Adipose tissue (tissue), 3 donors: ENCODE results near the gene NDC1. TPM values are rescaled to one million over a fixed set of nuclear protein-coding genes. Genes with fewer than 3 reads are reported as not detected.
"Not testable (repeated sequence)": the region's sequence is repeated elsewhere in the genome, so short reads cannot be mapped to it uniquely, and the experiment has no call there.

ENCODE experiments used
- H3K27ac ChIP-seq: one replicate; pipeline ENCODE4 v1.5.1; 2013; ENCODE audit warnings: low read depth, low read length
- WGBS, 3 donors: extraction: QIAGEN DNeasy Blood & Tissue Kit; methylation state at CpG; one replicate each; pipeline ENCODE4 v1.1.7; 2013; 5-methylcytosine and 5-hydroxymethylcytosine counted together
- polyA plus RNA-seq, 3 donors: library from polyadenylated mRNA; stranded (reverse); fragments of 200-250 nt; gene quantifications; one replicate each; pipeline ENCODE4 v1.2.3, GENCODE V29; 2013
- donor health status: healthy with polysubstance abuse.
- donor health status: Bipolar disorder and iron deficiency.
- donor health status: healthy.

The NDC1 gene
- polyA plus RNA-seq, 3 donors = 1.8 to 4.6 (median 3.7) TPM

DNA sequence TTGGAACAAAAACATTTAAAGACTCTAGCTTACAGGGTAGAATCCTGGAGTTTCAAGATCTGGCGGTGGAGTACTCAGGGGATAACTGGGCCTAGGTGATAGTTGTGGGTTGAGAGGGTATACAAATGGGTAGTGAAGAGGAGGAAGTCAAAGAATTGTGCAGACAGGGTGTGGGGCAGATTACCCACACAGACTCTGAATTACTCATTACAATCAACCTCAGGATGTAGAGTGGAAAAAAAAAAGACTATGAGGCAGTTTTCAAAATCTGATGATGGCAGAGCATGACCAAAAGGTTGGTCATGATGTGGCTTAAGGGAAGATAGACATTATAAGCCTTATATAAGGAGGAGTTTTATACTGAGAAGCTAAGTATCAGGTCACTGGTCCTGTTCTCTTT is 55.0 kb downstream of the NDC1 start:
- no peak overlapping the region for H3K27ac ChIP-seq
- 85 to 96% (median 88%) methylated on average over 1 of the region's 1 CpG for WGBS, 3 donors

DNA sequence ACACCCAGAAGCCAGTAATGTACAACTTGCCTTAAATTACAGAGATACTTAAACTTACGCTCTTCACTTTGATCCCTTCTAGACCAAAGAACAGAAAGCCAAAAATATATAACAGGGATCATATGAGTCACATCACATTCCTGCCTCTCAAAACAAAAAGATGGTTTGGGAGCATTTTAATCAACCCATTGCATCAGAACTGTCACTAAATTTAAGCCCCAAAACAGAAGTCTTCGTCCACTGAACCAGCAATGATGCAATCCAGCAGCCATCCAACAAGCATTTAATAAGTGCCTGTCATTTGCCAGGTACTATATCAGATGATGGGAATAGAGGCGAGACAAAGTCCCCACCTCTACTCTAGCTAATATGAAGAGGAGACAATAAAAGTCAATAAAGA is 56.4 kb downstream of the NDC1 start:
- no peak overlapping the region for H3K27ac ChIP-seq
- 84 to 89% (median 89%) methylated on average over 3 of the region's 3 CpGs for WGBS, 3 donors

DNA sequence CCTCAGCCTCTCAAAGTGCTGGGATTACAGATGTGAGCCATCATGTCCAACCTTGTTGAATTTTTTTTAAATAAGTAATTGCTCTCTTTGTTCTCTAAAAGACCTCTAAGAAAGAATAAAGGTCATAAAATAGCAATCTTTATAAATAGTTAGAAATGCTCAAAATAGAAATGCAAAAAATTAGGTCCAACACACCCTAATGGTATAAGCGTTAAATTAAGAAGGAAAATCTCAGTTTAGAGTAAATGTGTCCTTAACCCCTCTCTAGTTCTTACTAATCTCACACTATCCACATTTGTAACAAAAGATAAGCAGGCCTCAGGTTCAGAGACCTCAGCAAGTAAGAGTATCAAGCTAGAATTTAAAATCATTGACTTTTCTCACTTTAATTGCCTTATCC is 60.8 kb downstream of the NDC1 start:
- no peak overlapping the region for H3K27ac ChIP-seq
- 53 to 100% (median 96%) methylated on average over 1 of the region's 1 CpG for WGBS, 3 donors

DNA sequence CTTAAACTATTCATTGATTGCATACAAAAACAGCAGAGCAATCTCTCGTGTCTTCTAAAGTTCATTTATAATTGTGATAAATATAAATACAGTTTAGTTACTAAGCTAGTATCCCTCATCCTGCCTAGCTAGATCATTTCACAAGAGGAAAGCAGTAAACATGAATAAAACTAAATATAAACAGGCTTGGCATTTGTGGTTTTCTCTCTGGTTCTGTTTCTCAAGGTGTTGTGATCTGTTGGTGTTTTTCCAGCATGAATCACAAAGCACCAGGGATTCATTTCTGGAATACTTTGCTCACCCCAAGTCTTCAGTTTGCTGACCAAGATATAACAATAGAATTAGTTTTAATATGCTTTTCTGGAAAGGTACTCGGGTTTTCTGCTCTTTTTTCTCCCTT is 66.4 kb downstream of the NDC1 start:
- H3K27ac ChIP-seq = no peak overlapping the region
- WGBS, 3 donors = 92 to 96% (median 94%) methylated on average over 2 of the region's 2 CpGs

DNA sequence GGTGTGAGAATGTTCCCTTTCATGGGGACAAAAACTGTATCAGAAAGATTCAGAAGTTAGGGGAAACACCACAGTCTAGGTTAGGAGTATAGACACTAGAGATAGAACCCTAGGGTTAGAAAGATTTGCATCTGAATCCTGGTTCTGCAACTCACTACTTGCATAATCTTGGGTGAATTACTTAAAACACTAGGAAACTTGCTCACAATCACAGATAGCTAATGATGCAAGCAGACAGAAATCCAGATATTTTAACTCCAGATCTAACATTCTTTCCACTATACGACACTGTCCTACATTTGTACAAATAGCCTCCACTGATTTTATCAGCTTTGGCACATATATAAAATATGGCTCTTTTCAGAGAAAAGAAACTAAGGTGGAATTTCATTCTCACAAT is 68.3 kb downstream of the NDC1 start:
- H3K27ac ChIP-seq = no peak overlapping the region
- 82 to 97% (median 90%) methylated on average over 1 of the region's 1 CpG for WGBS, 3 donors

DNA sequence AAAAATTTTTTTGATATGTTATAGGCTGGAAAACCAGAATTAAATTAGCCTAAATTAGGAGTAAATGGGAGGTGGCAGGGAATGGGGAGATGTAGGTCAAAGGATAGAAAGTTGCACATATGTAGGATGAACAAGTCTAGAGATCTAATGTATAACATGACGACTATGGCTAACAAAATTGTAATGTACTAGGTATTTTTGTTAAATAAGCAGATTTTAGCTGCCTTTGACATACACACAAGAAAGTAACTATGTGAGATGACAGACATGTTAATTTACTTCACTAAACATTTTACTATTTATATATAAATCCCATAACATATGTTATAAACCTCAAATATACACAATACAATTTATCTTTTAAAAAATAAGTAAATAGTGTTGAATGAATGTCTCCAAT is 68.9 kb downstream of the NDC1 start:
- 92 to 98% (median 98%) methylated on average over 1 of the region's 1 CpG for WGBS, 3 donors
- H3K27ac ChIP-seq = no peak overlapping the region

DNA sequence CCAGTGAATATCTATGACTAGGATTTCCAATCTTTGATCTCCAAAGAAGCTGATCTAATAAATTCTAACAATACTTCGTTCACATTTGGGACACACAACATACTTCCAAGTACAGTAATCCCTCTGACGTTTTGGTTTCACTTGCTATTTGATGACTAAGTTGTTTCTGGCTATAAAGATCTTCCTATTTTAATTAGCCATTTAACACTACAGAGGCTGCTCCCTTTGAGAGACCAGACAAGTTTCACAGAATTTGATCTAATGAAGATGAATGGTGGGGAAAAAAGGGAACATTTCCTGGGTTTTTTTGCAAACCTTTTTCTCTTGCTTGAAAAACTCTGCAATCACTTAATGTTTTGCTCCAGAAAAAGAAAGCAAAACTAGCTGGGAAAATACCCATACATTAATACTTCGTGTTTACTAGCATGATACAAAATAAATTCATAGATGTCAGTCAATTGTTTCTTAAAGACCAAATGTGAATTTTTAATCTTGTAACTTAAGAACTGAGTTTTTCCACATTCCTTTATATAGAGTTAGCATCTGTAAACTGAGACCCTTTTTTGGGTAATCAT is 71.2 kb downstream of the NDC1 start:
- WGBS, 3 donors = 22 to 67% (median 32%) methylated on average over 3 of the region's 3 CpGs

DNA sequence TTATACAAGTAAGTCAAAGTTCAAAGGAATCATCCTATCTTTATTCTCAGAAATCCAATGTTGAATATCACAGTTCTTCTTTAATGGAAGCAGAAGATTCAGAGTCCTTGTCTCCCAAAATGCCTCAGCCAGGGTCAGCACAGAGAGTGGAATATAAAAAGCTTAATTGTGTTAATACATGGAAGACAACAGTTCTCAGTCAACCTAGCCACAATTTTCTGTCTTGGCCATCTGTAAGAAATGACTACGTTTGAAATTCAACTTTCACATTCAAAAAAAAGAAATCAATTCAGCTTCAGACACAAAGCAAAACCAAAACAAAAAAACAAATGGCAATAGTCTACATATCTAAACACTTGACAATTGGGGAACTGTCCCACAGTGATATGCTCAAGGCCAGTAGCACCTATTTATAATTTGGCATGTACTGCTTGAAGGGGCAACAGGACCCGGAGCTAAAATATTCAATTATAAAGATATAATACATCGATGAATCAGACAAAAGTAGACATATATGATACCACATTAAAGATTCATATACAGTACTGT is 71.8 kb downstream of the NDC1 start:
- 85 to 91% (median 87%) methylated on average over 3 of the region's 3 CpGs for WGBS, 3 donors
- H3K27ac ChIP-seq = no peak overlapping the region

More for the DNA sequence above, 71.2 kb downstream of the NDC1 start:
- H3K27ac ChIP-seq = no peak overlapping the region

DNA sequence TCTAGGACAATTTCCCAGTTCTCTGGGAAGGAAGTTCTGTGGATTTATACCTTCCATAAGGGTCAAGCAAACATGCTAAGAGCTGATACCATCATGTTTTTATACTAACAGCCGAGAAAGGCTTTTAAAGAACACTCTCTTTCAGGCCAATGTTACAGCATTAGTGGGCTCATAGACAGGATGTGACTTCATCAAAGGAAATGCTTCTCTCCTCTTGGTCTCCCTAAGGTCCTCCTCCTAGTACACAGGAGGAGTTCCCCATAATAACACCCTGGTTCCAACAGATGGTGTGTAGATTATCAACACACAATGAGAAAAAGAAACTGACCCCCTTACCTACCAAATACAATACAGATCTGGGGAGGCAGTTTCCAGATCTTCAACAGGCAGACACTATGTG is 72.4 kb downstream of the NDC1 start:
- WGBS, 3 donors = 48 to 91% (median 56%) methylated on average over 1 of the region's 1 CpG
- no peak overlapping the region for H3K27ac ChIP-seq

DNA sequence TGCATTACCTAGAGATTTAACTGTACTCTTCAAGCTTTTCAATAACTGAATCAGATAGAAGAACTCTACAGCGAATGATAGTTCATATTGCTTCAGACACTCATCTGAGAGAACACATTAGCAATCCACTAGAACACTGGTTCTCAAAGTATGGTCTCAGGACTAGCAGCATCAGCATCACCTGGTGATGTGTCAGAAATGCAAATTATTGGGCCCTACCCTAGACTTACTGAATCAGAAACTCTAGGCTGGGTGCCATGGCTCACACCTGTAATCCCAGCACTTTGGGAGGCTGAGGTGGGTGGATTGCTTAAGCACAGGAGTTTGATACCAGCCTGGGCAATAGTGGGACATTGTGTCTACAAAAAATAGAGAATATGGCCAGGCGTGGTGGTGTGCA is 74.2 kb downstream of the NDC1 start:
- WGBS, 3 donors = 88 to 97% (median 94%) methylated on average over 2 of the region's 2 CpGs

DNA sequence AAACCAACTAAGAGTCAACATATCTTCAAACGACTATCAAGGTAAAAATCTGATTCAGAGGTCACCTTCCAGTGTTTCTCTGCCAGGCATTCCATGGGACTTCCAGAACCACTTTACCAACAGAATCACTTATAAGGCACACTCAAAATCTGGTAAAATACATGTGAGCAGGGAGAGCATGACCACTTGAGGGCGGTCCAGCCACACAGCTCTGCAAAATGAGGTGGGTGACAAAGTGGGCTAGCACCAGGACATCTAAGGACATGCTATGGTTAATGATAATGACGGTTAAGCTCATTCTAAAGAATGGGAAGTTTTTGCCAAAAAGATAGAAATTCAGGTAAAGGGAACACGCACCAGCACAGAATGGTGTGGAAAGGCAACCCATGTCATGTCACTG is 74.6 kb downstream of the NDC1 start:
- WGBS, 3 donors = 88 to 95% (median 92%) methylated on average over 4 of the region's 4 CpGs
- H3K27ac ChIP-seq = no peak overlapping the region

More for the DNA sequence above, 74.2 kb downstream of the NDC1 start:
- no peak overlapping the region for H3K27ac ChIP-seq

DNA sequence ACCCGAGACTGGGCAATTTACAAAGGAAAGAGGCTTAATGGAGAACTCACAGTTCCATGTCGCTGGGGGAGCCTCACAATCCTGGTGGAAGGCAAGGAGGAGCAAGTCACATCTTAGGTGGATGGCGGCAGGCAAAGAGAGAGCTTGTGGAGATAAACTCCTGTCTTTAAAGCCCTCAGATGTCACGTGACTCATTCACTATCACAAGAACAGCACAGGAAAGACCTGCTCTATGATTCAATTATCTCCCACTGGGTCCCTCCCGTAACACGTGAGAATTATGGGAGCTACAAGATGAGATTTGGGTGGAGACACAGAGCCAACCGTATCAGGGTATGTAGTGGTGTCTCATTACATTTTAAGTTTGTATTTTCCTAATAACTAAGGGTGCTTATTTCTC is 77.6 kb downstream of the NDC1 start:
- H3K27ac ChIP-seq = not testable (repeated sequence)
- WGBS, 3 donors = 84 to 86% (median 86%) methylated on average over 7 of the region's 7 CpGs

DNA sequence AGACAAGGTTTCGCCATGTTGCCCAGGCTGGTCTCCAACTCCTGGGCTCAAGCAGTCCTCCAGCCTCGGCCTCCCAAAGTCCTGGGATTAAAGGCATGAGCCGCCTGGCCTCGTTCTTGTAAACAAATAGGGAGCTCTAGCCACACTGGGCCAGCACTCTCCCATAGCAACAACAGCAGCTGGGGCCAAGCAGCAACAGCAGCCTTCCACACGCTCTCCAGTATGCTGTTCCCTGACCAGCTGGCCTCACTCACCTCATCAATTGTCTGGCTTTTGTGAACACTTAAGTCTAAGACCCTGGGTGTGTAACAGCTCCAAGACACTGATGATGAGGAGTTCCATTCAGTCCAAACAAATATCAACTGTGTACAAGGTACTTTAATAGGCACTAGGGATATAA is 82.2 kb downstream of the NDC1 start:
- WGBS, 3 donors = 82 to 85% (median 83%) methylated on average over 5 of the region's 5 CpGs

DNA sequence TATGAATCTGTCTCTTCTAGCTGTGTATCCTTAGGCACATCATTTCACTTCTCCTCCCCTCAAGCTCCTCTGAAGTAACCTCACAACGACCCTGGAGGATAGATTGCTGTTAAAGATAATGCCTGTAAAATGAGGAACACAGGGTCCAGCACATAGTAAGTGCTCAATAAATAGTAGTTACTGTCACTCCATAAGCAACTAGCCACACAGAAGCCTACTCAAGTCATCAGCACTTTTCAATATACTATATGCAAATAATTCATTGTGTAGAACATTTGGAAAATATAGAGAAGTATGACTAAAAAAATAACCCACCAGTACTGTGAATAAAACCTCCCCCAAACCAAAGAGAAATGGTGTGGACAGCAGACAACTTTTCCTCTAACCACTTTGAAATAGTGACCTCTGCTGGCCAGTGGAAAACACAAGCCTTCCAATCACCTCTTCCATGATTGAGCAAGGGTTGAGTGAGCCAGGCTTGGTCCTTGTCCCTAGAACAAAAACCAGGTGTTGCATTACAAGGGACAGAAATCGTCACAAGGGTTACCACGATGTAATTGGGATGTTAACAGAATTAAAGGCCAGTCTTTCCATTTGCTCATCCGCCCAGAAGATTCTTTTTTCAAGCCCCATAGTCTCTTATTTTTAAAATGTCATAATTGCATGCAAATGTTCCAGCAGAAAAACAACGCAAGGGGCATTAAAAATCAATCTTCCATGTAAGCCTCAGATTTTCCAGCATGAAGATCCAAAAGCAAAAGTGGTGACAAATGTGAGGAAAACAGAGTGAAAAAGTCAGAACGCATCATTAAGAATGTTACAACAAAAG is 83.4 kb downstream of the NDC1 start:
- 50 to 54% (median 54%) methylated on average over 6 of the region's 6 CpGs for WGBS, 3 donors
- no peak overlapping the region for H3K27ac ChIP-seq

More for the DNA sequence above, 82.2 kb downstream of the NDC1 start:
- H3K27ac ChIP-seq = no peak overlapping the region

DNA sequence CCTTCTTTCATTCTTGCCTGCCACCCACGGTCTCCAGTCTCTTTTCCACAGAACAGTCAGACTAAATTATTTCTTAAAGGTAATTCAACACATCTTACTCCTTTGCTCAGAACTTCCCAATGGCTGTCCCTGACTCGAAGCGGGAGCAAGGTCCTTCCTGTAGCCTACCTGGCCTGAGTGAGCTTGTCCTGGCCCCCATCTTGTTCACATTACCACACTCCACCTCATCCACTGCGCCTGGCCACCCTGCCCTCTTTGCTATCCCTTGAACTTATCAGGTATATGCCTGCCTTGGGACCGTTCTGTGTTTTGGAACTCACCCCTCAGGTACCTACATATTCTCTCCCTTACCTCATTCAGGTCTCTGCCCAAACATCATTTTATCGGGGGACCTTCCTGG is 85.8 kb downstream of the NDC1 start:
- 90 to 92% (median 91%) methylated on average over 6 of the region's 6 CpGs for WGBS, 3 donors
- H3K27ac ChIP-seq = no peak overlapping the region

DNA sequence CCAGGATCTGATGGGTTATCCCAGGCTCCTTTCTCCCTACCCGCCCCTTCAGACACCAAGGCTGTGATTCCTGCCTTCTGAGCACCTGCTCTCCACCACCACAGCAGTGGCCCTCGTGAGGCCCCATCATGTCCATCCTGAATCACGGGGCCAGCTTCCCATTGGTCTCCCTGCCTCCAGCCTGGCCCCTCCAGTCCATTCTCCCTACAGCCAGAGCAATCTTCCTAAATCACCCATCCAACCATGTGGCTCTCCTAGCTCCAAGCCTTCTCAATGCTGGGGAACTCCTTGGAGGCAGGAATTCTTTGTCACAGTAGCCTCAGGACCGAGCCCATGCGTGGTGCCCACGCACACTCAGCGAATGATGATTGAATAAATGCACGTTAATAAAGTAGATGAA is 90.3 kb downstream of the NDC1 start:
- 83 to 91% (median 90%) methylated on average over 8 of the region's 8 CpGs for WGBS, 3 donors
- no peak overlapping the region for H3K27ac ChIP-seq

DNA sequence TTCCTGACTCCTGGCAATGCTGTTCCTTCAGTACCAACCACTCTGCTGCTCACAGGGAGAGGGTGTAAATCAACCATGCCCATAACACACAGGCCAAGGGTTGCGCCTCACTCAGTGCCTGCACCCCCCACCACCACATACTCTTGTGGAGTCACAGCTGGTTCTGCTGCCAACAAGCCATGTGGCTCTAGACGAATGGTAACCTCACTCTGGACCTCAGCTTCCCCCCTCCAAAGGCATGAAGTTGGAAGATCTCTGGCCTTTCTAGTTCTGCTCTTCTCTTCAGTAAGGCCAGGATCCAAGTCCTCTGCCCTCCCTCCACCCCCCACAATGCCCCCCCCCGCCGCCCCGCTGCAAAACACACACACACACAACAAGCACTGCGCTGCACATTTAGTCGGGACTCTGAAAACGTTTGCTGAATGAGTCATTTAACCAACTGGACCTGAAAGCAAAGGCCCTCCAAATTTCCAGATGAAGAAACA is 97.4 kb downstream of the NDC1 start:
- WGBS, 3 donors = 61 to 81% (median 80%) methylated on average over 8 of the region's 8 CpGs
- no peak overlapping the region for H3K27ac ChIP-seq

DNA sequence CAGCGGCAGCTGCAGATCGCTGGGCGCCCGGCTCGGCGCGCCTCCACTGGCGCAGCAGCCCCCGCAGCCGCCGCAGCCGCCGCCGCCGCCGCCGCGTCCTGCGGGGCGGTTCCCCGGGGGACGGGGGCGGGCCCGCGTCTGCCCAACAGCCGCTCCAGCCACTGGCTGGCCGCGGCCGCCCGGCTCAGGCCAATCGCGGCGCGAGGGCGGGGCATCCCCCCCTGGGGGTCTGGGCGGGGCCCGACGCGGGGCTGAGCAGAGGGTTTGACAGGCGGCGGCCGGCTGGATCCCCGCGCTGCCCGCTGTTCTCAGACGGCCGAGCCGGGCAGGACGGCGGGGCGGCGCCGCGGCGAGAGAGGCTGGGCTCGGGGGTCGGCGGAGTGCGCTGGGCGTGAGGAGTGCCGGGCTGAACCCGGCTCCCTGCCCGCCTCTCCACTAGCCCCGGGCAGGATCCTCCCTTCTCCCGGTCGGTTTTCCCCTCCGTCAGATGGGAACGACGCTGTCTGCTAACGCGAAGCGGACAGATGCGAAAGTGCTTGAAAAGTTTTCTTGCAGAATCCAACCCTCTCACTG is 98.9 kb downstream of the NDC1 start, which contains the start of gene GLIS1:
Gene GLIS1 (minus strand): TSS at position 56 of the 573 bp plus-strand sequence. CDS start 1,100 bp downstream, outside the sequence.
- no peak within 1 kb of the TSS for H3K27ac ChIP-seq
- WGBS, 3 donors = 0 to 1% (median 1%) methylated on average over 39 to 72 of the region's 73 CpGs
